ENCODE results near the gene POLN.

DNA sequence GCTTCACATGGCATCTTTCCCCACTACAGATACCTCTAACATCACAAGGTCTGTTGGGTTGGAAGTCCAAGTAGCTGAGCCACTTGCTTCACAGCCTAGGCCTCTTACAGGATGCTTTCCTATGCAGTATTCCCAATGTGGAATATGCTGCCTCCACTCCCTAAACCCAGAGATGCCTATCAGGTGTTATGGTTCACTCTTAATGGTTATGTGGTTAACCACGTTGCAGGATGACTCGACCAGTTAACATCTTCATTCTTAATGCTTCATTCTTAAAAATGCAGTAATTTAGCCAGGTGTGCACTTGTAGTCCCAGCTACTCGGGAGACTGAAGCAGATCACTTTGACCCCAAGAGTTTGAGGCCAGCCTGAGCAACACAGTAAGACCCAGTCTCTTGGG lies 24.2 kb downstream of the POLN start:
- no peak for TF ChIP-seq CTCF (IDR thresholded peaks at IDR 0.05; ENCODE audit: low read depth, low read length)
- no peak for TF ChIP-seq POLR2A (IDR thresholded peaks at IDR 0.05; ENCODE audit: extremely low read depth, insufficient read length)
- TF ChIP-seq, protein P1, sequence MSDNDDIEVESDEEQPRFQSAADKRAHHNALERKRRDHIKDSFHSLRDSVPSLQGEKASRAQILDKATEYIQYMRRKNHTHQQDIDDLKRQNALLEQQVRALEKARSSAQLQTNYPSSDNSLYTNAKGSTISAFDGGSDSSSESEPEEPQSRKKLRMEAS (IDR thresholded peaks at IDR 0.05; ENCODE audit: low read depth, low read length), result no peak
